Activated naive CD4-positive, alpha-beta T cell treated with anti-CD3 and anti-CD28 coated beads for 36 hours (primary cell): Measurements from ENCODE around the gene ITIH5. TPM values are rescaled to one million over a fixed set of nuclear protein-coding genes. Genes with fewer than 3 reads are reported as not detected.
"Not testable (repeated sequence)": the region's sequence is repeated elsewhere in the genome, so short reads cannot be mapped to it uniquely, and the experiment has no call there.

ENCODE experiments used
- CTCF ChIA-PET: fragments of 350-600 bp; sonication (Branson Sonifier 250); formaldehyde crosslinking; loops from one replicate; lab custom pipeline; 2021; ENCODE audit warnings: antibody characterized with exemption; lab: Charles Lee
- DNase-seq: peaks from one replicate; pipeline ENCODE4 v3.0.0-alpha.2; 2020
- H3K27ac Mint-ChIP-seq: one replicate; pipeline ENCODE4 v1.8.0; 2021; ENCODE audit warnings: mild to moderate bottlenecking, mixed read lengths
- H3K27me3 Mint-ChIP-seq: one replicate; pipeline ENCODE4 v1.8.0; 2021; ENCODE audit warnings: low read depth, mixed read lengths
- H3K36me3 Mint-ChIP-seq: one replicate; pipeline ENCODE4 v1.8.0; 2021; ENCODE audit warnings: low read depth, mixed read lengths
- H3K4me1 Mint-ChIP-seq: one replicate; pipeline ENCODE4 v1.8.0; 2021; ENCODE audit warnings: low read depth, mixed read lengths
- H3K4me3 Mint-ChIP-seq: one replicate; pipeline ENCODE4 v1.8.0; 2021; ENCODE audit warnings: mild to moderate bottlenecking, moderate library complexity, mixed read lengths
- H3K9me3 Mint-ChIP-seq: one replicate; pipeline ENCODE4 v1.8.0; 2021; ENCODE audit warnings: mixed read lengths
- intact Hi-C: fragments of 100-400 bp; cut with micrococcal nuclease; formaldehyde crosslinking; loops from one replicate; pipeline ENCODE4 v1.15.1; 2023
- total RNA-seq, 2 experiments: library from RNA; stranded (reverse); gene quantifications; one replicate each; pipeline ENCODE4 v1.2.3, GENCODE V29; 2021

ITIH5 gene
- total RNA-seq, 2 experiments from 2014 or later: not detected

DNA sequence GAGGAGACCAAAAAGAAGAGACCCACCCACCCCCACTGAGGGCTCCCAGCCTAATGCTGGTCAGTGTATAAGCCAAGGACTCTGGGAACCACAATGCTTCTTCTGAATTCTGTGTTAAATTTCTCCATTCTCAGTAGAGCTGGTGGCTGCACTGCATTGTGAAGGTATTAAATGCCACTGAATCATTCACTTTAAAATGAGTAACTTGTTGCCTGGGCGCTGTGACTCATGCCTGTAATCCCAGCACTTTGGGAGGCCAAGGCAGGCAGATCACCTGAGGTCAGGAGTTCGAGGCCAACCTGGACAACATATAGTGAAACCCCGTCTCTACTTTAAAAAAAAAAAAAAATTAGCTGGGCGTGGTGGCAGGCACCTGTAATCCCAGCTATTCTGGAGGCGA lies 13.3 kb upstream of the ITIH5 start:
- not testable (repeated sequence) for DNase-seq, H3K4me3 Mint-ChIP-seq
- CTCF ChIA-PET: interaction anchor here (0.6 to 0.7 kb wide), 2 partner anchors 14 to 75 kb away, joined by 3 to 4 read pairs; no protein-coding TSS in a partner anchor

DNA sequence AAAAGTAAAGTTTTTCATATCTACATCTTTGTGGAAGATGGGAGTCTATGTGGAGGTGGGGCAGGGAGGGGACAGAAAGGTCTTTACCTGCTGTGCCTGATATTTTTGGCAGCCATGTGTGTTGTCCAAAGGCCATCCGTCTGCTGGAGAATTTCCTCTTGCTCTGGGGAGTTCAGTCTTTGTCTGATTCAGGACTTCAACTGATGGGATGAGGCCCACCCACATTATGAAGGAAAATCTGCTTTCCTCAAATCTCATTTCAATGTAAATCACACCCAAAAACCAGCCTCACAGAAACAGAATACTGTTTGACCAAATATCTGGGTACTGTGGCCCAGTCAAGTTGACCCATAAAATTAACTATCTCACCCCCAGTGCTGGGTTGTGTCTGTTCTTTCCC lies 12.5 kb upstream of the ITIH5 start:
- H3K4me3 Mint-ChIP-seq: no peak overlapping the region
- DNase-seq: no peak
- intact Hi-C loops: no loop called here
- H3K27me3 Mint-ChIP-seq: peaks cover 15% of the 10 kb centered on the region
- CTCF ChIA-PET: no interaction called here
- H3K36me3 Mint-ChIP-seq: no peaks in the 10 kb centered on the region
- no peaks in the 10 kb centered on the region for H3K9me3 Mint-ChIP-seq
- H3K4me1 Mint-ChIP-seq: no peaks in the 10 kb centered on the region
- no peak overlapping the region for H3K27ac Mint-ChIP-seq

More for the DNA sequence above, 13.3 kb upstream of the ITIH5 start:
- H3K27ac Mint-ChIP-seq, H3K9me3 Mint-ChIP-seq, H3K36me3 Mint-ChIP-seq, H3K4me1 Mint-ChIP-seq: not testable (repeated sequence)
- intact Hi-C loops: loop anchor here (10.0 kb wide), 1 partner anchor 1625 kb away; no protein-coding TSS in a partner anchor
- H3K27me3 Mint-ChIP-seq: peaks cover 13% of the 10 kb centered on the region

DNA sequence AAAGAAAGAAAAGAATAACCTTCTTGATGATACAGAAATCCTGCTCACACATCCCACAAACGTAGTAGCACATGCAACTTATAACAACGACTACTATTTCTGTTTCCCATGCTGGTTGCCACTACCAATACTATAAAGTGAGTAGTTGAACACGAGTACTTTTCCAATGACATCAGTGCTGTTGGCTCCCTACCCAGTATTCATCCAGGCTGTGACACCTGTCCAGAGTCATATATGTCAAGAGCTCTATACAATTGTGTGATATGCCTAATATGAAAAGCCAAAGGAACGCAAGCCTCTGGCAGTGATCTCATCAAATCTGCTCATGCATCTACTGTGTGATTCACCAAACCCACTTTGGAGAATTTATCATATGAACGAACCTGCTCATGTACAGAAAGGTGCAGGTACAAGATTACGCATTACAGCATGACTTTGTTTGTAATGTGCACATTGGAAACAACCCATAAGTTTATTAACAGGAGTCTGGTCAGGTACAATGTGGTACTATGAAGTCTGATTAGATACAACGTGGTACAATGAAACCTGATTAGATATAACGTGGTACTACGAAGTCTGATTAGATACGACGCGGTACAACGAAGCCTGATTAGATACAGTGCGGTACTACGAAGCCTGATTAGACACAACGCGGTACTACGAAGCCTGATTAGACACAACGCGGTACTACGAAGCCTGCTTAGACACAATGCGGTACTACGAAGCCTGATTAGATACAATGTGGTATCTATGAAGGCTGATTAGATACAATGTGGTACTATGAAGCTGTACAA lies 5.8 kb upstream of the ITIH5 start:
- H3K27me3 Mint-ChIP-seq: peaks cover 54% of the 10 kb centered on the region
- H3K4me1 Mint-ChIP-seq: peaks cover 2% of the 10 kb centered on the region
- no peak overlapping the region for H3K27ac Mint-ChIP-seq
- no peaks in the 10 kb centered on the region for H3K9me3 Mint-ChIP-seq
- intact Hi-C loops: no loop called here
- no peak for DNase-seq
- H3K4me3 Mint-ChIP-seq: no peak overlapping the region
- no peaks in the 10 kb centered on the region for H3K36me3 Mint-ChIP-seq
- CTCF ChIA-PET: no interaction called here

DNA sequence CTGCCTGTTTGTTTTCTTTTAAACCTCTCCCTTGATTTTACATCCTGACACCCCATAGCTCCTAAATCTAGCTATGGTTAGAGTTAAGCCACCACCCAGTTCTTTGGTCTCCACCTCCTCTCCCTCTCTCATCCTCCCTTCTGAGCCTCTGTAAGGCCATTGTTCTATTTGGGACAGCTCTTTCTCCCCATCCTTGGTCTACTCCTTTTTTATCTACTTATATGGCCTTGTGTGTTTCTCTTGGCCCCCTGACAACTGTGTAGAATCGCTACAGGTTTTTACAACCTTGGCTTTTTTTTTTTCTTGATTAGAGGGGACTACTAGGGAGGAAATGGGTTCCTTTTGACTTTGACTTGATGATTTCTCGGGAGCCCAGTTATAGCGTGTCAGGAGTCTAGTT lies 3.4 kb upstream of the ITIH5 start:
- Mint-ChIP-seq H3K4me1 (peaks cover 8% of the 10 kb centered on the region), H3K9me3 (no peaks in the 10 kb centered on the region)
- intact Hi-C loops: no loop called here

DNA sequence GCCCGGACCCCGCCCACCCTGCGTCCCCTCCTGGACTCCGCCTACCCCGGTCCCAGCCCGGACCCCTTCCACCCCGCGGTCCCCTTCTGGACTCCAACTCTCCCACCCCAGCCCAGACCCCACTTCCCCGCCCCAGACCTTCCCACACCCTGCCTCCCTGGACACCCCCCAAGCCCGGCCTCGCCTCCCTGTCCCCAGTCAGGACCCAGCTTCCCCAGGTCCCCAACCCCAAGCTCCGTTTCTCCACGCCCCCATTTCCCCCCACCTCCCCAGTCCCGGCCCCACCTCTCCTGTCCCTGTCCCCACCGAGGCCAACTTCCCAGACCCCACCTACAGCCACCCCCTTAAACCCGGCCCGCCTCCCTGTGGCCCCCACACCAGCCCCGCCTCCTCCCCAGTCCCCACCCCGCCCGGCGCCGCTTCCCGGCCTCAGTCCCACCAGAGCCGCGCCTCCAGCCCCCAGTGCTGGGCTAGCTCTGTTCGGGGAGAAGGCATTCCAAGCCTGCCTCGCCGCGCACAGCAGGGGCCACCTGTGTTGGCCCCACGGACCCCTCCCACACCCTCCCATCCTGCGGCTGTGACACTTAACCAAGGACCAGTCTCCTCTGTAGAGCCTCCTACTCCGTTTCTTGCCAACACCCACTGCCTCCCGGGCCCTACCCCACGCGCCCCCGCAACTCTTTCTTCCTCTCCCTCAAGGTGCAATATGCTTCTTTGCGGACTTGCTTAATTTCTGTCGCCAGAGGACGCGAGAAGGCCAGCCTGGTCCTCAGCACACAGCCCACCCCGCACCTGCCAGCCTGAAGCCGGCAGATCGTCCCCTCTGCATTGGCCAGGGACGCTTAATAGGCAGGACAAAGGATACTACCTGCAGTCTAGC lies 736 bp upstream of the ITIH5 start:
- Mint-ChIP-seq H3K27me3 (peaks cover 51% of the 10 kb centered on the region), H3K4me3 (peak overlapping the region; percentile 48), H3K4me1 (peaks cover 8% of the 10 kb centered on the region), H3K9me3 (no peaks in the 10 kb centered on the region), H3K36me3 (no peaks in the 10 kb centered on the region), H3K27ac (no peak overlapping the region)
- DNase-seq: peak; percentile 10
- CTCF ChIA-PET: no interaction called here
- intact Hi-C loops: no loop called here

More for the DNA sequence above, 3.4 kb upstream of the ITIH5 start:
- H3K27ac Mint-ChIP-seq: no peak overlapping the region
- no peak for DNase-seq
- peaks cover 56% of the 10 kb centered on the region for H3K27me3 Mint-ChIP-seq
- H3K4me3 Mint-ChIP-seq: no peak overlapping the region
- H3K36me3 Mint-ChIP-seq: no peaks in the 10 kb centered on the region
- CTCF ChIA-PET: interaction anchor here (0.6 to 1.0 kb wide), 2 partner anchors 24 to 144 kb away, joined by 3 to 6 read pairs; no protein-coding TSS in a partner anchor

DNA sequence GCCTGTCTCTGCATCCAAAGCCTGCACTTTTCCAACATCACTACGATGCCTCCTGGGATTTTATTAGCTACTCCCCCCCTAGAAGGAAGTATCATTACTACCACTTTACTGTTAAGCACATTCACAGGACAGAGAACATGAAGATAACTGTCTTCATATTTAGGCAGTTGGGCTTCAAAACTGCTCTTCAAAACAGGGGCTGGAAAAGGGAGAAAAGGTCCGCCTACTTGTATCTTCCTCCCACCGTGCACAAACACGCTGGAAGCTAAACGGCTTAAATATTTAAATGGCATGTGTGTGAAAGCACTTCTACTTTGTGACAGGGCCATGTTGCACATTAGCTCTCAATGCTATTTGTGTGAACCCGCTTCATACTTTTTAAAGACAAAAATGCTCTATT lies 999 bp downstream of the ITIH5 start:
- peak overlapping the region; percentile 61 for H3K4me3 Mint-ChIP-seq
- CTCF ChIA-PET: interaction anchor here (0.5 to 2.8 kb wide), 4 partner anchors 15 to 766 kb away, joined by 3 to 9 read pairs (median 3); no protein-coding TSS in a partner anchor
- H3K27me3 Mint-ChIP-seq: peaks cover 47% of the 10 kb centered on the region
- no peaks in the 10 kb centered on the region for H3K9me3 Mint-ChIP-seq
- no peaks in the 10 kb centered on the region for H3K36me3 Mint-ChIP-seq
- H3K4me1 Mint-ChIP-seq: peaks cover 8% of the 10 kb centered on the region
- H3K27ac Mint-ChIP-seq: no peak overlapping the region
- no peak for DNase-seq
- intact Hi-C loops: no loop called here

DNA sequence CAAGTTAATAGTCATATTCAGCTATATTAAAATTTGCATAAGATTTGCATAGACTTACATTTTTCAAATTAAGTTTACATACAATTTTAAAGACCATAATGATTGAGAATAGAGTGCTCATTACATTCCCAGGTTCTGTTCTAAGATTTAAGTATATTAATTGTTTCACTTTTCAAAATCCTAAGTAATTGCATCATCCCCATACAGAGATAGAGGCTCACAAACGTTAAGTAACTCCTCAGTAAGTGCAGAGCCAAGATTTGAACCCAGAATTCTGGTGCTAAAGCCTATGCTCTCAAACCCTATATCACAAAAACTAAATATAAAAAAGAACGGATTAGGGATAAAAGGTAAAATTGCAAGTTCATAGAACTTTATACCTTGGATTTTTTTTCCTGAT lies 2.1 kb downstream of the ITIH5 start:
- intact Hi-C loops: no loop called here
- Mint-ChIP-seq H3K4me1 (peaks cover 8% of the 10 kb centered on the region), H3K27ac (no peak overlapping the region), H3K4me3 (no peak overlapping the region), H3K9me3 (no peaks in the 10 kb centered on the region), H3K27me3 (peaks cover 51% of the 10 kb centered on the region), H3K36me3 (no peaks in the 10 kb centered on the region)
- CTCF ChIA-PET: interaction anchor here (2.8 kb wide), 1 partner anchor 22 kb away, joined by 9 read pairs; no protein-coding TSS in a partner anchor
- no peak for DNase-seq

DNA sequence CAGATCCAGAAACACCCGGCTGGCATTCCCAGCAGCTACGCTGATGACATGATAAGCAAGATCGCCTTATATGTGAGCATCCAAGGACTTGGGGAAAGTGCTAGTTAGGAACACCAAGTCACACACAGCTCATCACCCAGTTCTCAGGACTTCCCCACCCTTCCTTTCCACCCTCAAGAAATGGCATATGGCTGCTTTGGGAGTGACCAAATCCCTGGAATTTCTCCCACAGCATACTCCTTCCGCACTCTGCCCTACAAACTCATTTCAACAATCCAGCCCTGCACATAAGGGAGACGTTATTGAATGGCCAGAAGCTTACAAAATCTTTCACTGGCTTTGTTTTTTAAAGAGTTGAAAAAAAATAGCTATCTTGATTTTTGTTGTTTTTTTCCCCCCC lies 4.2 kb downstream of the ITIH5 start:
- H3K4me3 Mint-ChIP-seq: no peak overlapping the region
- CTCF ChIA-PET: interaction anchor here (1.1 to 1.3 kb wide), 2 partner anchors 24 to 137 kb away, joined by 5 read pairs; no protein-coding TSS in a partner anchor
- H3K4me1 Mint-ChIP-seq: peaks cover 6% of the 10 kb centered on the region
- no peak for DNase-seq
- intact Hi-C loops: no loop called here
- no peaks in the 10 kb centered on the region for H3K36me3 Mint-ChIP-seq
- no peaks in the 10 kb centered on the region for H3K9me3 Mint-ChIP-seq
- H3K27me3 Mint-ChIP-seq: peaks cover 46% of the 10 kb centered on the region
- H3K27ac Mint-ChIP-seq: no peak overlapping the region

DNA sequence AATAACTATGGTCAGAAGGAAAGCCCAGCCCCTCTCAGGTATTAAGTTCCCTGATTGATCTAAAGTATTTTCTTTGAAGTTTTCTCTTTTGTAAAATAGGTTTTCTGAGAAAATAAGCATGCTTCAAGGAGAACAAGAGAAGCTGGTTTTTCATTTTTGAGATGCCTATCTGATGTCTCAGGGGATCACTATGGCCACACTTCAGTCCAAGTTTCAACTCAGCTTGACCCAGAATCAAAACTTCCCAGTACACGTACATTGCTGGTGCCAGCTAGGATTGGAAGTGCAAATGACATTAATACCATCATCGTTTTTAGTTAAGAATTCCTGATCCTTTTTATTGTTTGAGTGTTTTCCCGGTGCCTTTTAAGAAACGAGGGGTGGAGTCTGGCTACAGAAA lies 7.2 kb downstream of the ITIH5 start:
- Mint-ChIP-seq H3K27ac (no peak overlapping the region), H3K36me3 (no peaks in the 10 kb centered on the region), H3K9me3 (no peaks in the 10 kb centered on the region), H3K4me3 (no peak overlapping the region), H3K4me1 (no peaks in the 10 kb centered on the region), H3K27me3 (peaks cover 32% of the 10 kb centered on the region)
- intact Hi-C loops: no loop called here
- no peak for DNase-seq
- CTCF ChIA-PET: interaction anchor here (0.6 kb wide), 1 partner anchor 18 kb away, joined by 7 read pairs; no protein-coding TSS in a partner anchor

DNA sequence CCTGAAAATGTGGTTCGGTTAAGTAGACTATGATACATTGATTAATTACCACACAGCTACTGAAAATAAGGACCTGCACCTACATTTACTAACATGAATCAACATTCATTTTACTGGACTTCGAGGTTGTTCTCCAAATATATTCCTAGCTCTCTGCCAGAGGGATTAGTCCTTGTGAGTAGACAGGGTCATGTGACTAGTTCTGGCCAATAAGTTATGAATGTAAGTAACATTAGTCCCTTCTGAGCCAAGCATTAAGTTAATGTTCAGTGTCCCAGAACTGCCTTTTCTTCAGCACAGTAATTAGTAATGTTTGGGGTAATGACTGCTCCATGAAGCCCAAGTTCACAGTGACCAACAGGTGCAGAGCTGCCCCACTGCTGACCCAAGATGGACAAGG lies 9.2 kb downstream of the ITIH5 start:
- CTCF ChIA-PET: no interaction called here
- intact Hi-C loops: no loop called here
- H3K4me3 Mint-ChIP-seq: no peak overlapping the region
- H3K9me3 Mint-ChIP-seq: no peaks in the 10 kb centered on the region
- H3K4me1 Mint-ChIP-seq: no peaks in the 10 kb centered on the region
- peaks cover 26% of the 10 kb centered on the region for H3K27me3 Mint-ChIP-seq
- no peak for DNase-seq
- H3K27ac Mint-ChIP-seq: no peak overlapping the region
- no peaks in the 10 kb centered on the region for H3K36me3 Mint-ChIP-seq

DNA sequence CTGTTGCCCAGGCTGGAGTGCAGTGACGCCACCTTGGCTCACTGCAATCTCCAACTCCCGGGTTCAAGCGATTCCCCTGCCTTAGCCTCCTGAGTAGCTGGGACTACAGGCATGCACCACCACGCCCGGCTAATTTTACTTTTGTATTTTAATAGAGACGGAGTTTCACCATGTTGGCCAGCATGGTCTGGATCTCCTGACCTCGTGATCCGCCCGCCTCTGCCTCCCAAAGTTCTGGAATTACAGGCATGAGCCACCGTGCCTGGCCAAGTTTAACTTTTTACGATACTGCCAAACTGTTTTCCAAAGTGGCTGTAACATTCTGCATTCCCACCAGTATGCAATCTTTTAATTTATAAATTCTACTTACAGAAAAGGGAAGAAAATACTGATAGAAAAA lies 9.7 kb downstream of the ITIH5 start:
- intact Hi-C loops, H3K9me3 Mint-ChIP-seq, CTCF ChIA-PET, H3K4me1 Mint-ChIP-seq, H3K36me3 Mint-ChIP-seq, H3K4me3 Mint-ChIP-seq, H3K27ac Mint-ChIP-seq, DNase-seq: not testable (repeated sequence)
- peaks cover 23% of the 10 kb centered on the region for H3K27me3 Mint-ChIP-seq

DNA sequence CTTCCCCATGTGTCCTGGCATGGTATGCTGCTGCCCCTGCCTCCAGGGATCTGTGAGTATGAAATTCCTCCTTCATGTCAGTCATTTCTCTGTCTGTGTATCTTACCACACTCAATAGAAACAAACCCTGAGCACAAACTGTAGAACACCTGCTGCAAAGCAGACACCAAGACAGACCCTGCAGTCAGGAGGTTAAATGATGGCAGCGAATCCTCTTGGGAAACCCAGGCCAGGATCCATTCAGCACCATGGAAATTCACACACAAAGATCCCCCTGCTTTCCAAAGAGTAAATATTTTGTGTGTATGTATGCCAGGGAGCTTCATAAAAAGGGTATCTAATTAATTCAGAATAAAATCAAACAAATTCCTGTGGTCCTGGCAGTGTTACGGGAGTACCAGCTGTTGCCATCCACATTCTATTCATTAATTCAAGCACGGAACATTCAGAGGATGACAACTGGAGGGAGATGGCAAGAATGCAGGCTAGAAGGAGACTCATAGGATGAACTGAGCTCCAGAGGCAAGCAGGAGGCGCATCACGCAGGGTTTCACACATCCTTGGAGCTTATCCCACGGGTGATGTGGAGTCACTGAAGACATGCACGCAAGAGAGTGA lies 14.8 kb downstream of the ITIH5 start:
- peaks cover 8% of the 10 kb centered on the region for H3K27me3 Mint-ChIP-seq
- H3K4me1 Mint-ChIP-seq: peaks cover 2% of the 10 kb centered on the region
- intact Hi-C loops: no loop called here
- H3K36me3 Mint-ChIP-seq: no peaks in the 10 kb centered on the region
- no peak overlapping the region for H3K27ac Mint-ChIP-seq
- H3K9me3 Mint-ChIP-seq: no peaks in the 10 kb centered on the region
- no peak for DNase-seq
- no peak overlapping the region for H3K4me3 Mint-ChIP-seq
- CTCF ChIA-PET: no interaction called here
